Natural killer cell treated with Interleukin-12 subunit alpha and Interleukin-12 subunit beta and Interleukin-15 and Interleukin-18, amount 100 ng/mL, for 72 hours (primary cell): Measurements from ENCODE around the gene CADPS. TPM values are rescaled to one million over a fixed set of nuclear protein-coding genes. Genes with fewer than 3 reads are reported as not detected.
"Not testable (repeated sequence)": the region's sequence is repeated elsewhere in the genome, so short reads cannot be mapped to it uniquely, and the experiment has no call there.

Source experiments
- ATAC-seq, 2 donors: fragments of 150-1000 bp; cut with Tn5 transposase in 1 of 2; sonication (Bioruptor Pico), chemical (Tn5 transposase) in 1 of 2; 2 replicates each; pipeline ENCODE4 v1.10.0; 2021
- DNase-seq: peaks from one replicate; pipeline ENCODE4 v3.0.0; 2022; ENCODE audit warnings: low spot score
- H3K27ac Mint-ChIP-seq, 2 donors: 1 replicate in 1 of 2; 2 replicates in 1 of 2; pipeline ENCODE4 v1.8.0; 2022; ENCODE audit warnings: mixed read lengths in 2 of 2, mild to moderate bottlenecking in 1 of 2, moderate library complexity in 1 of 2
- H3K27me3 Mint-ChIP-seq, 2 donors: 1 replicate in 1 of 2; 2 replicates in 1 of 2; pipeline ENCODE4 v1.8.0; 2022; ENCODE audit warnings: mixed read lengths in 2 of 2
- H3K36me3 Mint-ChIP-seq: one replicate; pipeline ENCODE4 v1.8.0; 2022; ENCODE audit warnings: mixed read lengths
- H3K4me1 Mint-ChIP-seq, 2 donors: 1 replicate in 1 of 2; 2 replicates in 1 of 2; pipeline ENCODE4 v1.8.0; 2022; ENCODE audit warnings: low read depth in 2 of 2, mixed read lengths in 2 of 2, mild to moderate bottlenecking in 1 of 2
- H3K4me3 Mint-ChIP-seq: one replicate; pipeline ENCODE4 v1.8.0; 2022; ENCODE audit warnings: mixed read lengths
- H3K9me3 Mint-ChIP-seq: 2 replicates; pipeline ENCODE4 v1.8.0; 2022; ENCODE audit warnings: mixed read lengths
- total RNA-seq, 2 donors: library from RNA; stranded (reverse); gene quantifications; one replicate each; pipeline ENCODE4 v1.2.3, GENCODE V29; 2022

The CADPS gene
- total RNA-seq, 2 donors from 2014 or later = not detected

DNA sequence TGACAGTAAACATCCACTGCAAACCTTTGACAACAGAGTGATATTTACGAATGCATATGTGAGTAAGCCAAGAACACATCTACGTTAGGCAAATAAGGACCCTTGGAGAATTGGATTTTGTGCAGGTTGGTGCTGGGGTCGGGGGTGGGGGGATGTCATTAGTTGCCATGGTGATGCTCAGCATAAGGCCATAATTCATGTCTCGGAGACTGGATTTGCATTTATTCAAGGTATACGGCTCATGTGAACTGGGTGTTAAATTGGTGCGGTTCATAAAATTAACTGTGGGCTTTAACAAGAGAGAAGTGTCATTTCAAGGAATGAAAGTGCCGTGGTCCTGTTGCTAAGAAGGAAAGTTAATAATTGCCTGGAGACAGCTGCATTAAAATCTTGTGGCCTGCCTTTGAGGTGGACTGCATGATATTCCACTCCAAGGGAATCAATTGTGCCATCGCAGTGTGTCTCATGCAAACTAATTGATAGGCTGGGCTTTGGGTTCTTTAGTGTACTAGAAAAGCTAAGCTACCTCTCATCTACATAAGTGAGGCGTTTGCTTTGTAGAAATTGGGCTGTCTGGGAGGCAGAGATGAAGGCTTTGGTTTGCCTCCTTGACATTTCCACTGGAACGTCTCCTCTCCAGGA, 273.0 kb downstream of the CADPS start:
- no peaks in the 10 kb centered on the region for H3K27me3 Mint-ChIP-seq
- no peak overlapping the region for H3K4me3 Mint-ChIP-seq
- no peak for DNase-seq
- no peak for ATAC-seq
- no peaks in the 10 kb centered on the region for H3K4me1 Mint-ChIP-seq
- H3K9me3 Mint-ChIP-seq = no peaks in the 10 kb centered on the region
- no peaks in the 10 kb centered on the region for H3K36me3 Mint-ChIP-seq
- H3K27ac Mint-ChIP-seq = no peak overlapping the region

DNA sequence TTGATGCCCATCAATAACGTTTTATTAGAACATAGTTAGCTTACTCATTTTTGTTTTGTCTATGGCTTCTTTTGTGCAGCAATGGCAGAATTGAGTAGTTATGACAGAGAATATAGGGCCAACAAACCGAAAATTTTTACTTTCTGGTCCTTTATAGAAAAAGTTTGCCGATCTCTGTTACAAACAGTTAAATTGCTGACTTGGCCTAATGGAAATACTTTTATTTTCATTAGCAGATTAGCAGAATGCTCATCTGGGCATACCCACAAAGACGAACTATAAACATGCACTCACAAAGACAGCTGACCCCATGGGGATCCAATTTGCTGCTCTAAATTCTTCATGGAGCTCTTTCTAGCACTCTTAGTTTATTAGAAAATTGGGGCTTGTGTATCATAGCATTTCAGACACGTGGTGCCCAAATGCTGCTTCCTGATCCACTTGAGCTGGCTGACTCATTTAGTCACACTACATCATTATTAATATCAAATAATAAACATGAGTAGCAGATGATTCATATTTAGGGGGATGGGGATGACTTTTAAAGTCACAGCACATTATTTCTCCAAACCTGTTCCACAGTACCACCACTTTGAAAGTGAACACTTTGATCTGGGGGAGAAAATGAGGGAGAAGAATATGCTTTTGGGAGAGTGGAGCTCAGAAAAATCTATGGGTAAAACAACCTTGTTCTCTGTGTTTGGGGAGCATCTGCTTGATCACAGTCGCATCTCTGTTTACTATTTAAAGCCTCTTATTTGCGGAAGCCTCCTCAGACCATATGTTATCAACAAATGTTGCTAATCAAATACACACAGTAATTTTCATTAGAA, 273.8 kb downstream of the CADPS start:
- ATAC-seq = no peak
- Mint-ChIP-seq H3K4me3 (no peak overlapping the region), H3K9me3 (no peaks in the 10 kb centered on the region), H3K27ac (no peak overlapping the region), H3K36me3 (no peaks in the 10 kb centered on the region), H3K27me3 (no peaks in the 10 kb centered on the region), H3K4me1 (no peaks in the 10 kb centered on the region)
- DNase-seq = no peak

- H3K36me3 Mint-ChIP-seq = no peaks in the 10 kb centered on the region
- no peak for ATAC-seq
- no peaks in the 10 kb centered on the region for H3K9me3 Mint-ChIP-seq
- no peak overlapping the region for H3K27ac Mint-ChIP-seq
- H3K4me1 Mint-ChIP-seq = no peaks in the 10 kb centered on the region
- no peak for DNase-seq
- H3K4me3 Mint-ChIP-seq = no peak overlapping the region
- no peaks in the 10 kb centered on the region for H3K27me3 Mint-ChIP-seq
Observed at GRCh38 chr3:62600033-62600432, 275.2 kb downstream of the CADPS start.

DNA sequence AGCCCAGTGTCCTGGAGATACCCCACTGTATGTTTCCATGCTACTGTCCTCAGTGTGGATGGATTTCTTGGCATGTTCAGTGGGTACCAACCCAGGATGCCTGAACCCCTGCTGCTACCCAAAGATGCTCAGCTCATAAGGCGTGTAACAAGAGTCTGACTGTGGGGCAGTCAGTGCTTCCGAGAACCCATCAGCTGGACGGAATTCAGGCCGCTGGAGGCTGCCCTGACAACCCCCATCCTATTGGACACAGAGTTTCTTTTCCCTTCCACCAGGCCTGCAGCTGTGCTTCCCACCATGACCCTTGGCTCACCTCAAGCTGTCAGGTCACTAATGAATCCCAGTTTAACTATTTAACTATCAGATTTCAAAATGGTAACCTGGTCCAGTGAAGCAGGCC, 277.7 kb downstream of the CADPS start:
- DNase-seq (no peak), ATAC-seq (no peak)
- no peaks in the 10 kb centered on the region for H3K27me3 Mint-ChIP-seq
- no peaks in the 10 kb centered on the region for H3K9me3 Mint-ChIP-seq
- no peak overlapping the region for H3K27ac Mint-ChIP-seq
- H3K4me3 Mint-ChIP-seq = no peak overlapping the region
- no peaks in the 10 kb centered on the region for H3K36me3 Mint-ChIP-seq
- H3K4me1 Mint-ChIP-seq = no peaks in the 10 kb centered on the region

DNA sequence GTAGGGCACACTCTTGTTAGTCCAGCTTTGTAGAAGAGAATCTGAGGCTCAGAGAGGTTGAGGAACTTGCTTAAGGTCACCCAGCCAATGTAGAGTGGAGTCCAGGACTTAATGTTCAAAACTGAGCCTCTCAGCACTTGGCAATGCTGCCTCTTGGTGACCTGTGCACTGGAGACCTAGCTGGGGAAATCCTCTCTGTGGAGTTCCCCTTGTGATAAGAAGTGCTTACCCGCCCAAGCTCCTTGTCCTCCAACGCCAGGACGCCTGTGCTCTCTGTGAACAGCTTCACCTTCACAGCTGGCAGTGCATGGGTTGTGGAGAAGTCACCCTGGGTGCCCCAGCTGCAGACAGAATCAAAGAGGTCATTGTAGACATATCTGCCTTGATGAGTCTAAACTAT, 282.8 kb downstream of the CADPS start:
- Mint-ChIP-seq H3K9me3 (peaks cover 2% of the 10 kb centered on the region), H3K27me3 (no peaks in the 10 kb centered on the region), H3K4me3 (no peak overlapping the region), H3K27ac (no peak overlapping the region), H3K4me1 (no peaks in the 10 kb centered on the region), H3K36me3 (no peaks in the 10 kb centered on the region)
- ATAC-seq = no peak
- DNase-seq = no peak

DNA sequence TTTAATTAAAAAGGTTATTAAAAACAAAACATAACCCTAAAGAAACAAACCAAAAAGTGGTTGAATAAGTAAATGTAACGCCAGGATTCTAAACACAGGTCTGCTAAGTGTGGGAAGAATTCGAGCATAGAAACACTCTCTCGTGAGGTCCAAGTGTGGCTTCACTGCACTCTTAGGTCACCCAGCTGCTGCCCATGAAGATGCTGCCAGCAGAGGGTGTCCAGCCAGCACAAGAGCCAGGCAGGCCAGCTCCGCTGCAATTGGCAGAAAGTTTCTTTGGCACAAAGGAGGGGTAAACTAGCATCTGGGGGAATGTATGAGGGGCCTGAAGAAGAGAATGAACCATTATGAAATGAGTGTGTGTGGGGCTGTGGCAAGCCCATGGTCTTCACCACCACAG, 286.1 kb downstream of the CADPS start:
- Mint-ChIP-seq H3K9me3 (peaks cover 2% of the 10 kb centered on the region), H3K27ac (no peak overlapping the region), H3K4me1 (no peaks in the 10 kb centered on the region), H3K4me3 (no peak overlapping the region), H3K27me3 (no peaks in the 10 kb centered on the region), H3K36me3 (no peaks in the 10 kb centered on the region)
- DNase-seq (no peak), ATAC-seq (no peak)

DNA sequence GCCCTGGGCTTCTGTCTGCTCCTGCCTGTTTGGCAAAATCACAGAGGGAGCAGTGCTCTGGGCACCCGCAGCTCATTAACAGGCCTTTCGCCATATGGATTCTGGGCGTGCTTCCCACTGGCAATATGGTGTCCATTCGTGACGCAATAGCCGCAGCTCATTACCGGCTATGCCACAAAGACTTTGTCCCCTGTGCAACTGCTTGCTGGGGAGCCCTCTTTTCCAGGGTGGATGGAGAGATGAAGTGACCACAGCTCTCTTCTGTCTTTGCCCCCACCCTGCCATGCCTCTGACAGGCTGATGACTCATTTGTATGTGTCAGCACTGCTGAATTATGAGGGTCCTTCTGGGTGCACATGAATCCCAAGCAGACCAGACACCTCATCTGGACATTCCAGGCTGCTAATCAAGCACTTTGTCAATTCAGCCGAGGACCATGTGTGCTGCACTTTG, 287.6 kb downstream of the CADPS start:
- Mint-ChIP-seq H3K4me1 (no peaks in the 10 kb centered on the region), H3K36me3 (no peaks in the 10 kb centered on the region), H3K4me3 (no peak overlapping the region), H3K9me3 (peaks cover 4% of the 10 kb centered on the region), H3K27ac (no peak overlapping the region), H3K27me3 (no peaks in the 10 kb centered on the region)
- ATAC-seq (no peak), DNase-seq (no peak)

DNA sequence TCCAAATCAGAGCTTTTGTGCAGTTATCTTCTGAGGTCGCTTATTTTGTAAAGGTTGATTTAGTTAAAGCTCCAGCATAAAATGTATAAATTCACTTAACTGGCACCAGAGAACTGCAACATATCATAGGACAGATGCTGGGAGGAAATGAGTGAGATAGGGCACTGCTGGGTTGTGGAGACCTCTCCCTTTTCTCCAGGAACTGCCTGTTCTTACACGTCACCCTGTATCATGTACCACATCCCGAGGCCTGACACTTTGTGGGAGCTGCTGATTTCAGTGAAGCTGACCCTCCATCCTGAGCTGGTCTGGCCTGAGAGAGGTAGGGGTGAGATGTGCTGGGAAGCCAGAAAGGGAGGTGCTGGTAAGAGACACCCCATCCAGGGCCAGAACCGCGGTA, 288.0 kb downstream of the CADPS start:
- Mint-ChIP-seq H3K9me3 (peaks cover 4% of the 10 kb centered on the region), H3K27me3 (no peaks in the 10 kb centered on the region), H3K4me3 (no peak overlapping the region), H3K27ac (no peak overlapping the region), H3K36me3 (no peaks in the 10 kb centered on the region), H3K4me1 (no peaks in the 10 kb centered on the region)
- ATAC-seq (no peak), DNase-seq (no peak)

DNA sequence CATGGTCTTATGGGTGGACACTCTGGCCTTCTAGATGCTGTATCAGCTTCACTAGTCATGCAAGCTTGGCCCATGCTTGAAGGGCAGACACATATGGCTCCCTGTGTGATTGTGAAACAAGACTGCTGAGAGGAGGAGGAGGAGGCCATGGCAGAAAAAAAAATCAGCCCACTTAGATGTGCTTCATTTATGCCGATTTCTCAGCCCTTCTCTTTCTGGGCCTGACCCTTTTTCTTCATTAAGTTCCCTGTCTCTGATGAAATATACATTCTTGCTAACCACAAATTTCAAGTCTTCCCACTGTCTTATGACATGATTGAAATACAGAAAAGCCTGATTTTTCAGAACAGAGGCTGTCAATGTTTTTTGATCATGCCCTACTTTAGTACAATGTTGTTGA, 288.9 kb downstream of the CADPS start:
- ATAC-seq = no peak
- Mint-ChIP-seq H3K4me3 (no peak overlapping the region), H3K27me3 (no peaks in the 10 kb centered on the region)

DNA sequence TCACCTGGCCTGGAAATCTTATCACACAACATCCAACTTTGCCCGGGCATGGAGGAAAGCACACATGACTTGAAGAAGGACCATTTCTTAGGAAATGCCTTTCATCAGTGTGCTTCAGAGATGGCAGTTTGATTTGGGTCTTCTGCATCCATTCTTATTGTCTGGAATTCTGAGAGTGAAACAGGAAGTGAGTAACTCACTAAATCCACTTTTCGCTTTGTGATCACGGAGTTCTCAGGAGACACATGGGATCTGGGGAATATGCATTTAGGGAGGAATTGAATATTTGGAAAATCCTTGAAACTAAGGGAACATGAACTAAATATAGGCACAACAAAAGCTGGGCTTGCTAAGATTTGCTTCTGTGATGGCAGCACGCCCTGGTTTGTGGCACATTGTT, 289.4 kb downstream of the CADPS start:
- no peak for DNase-seq
- ATAC-seq = no peak
- no peaks in the 10 kb centered on the region for H3K27me3 Mint-ChIP-seq
- no peaks in the 10 kb centered on the region for H3K36me3 Mint-ChIP-seq
- peaks cover 4% of the 10 kb centered on the region for H3K9me3 Mint-ChIP-seq
- H3K4me3 Mint-ChIP-seq = no peak overlapping the region
- H3K4me1 Mint-ChIP-seq = no peaks in the 10 kb centered on the region
- no peak overlapping the region for H3K27ac Mint-ChIP-seq

More for the DNA sequence above, 288.9 kb downstream of the CADPS start:
- Mint-ChIP-seq H3K36me3 (no peaks in the 10 kb centered on the region), H3K27ac (no peak overlapping the region), H3K9me3 (peaks cover 4% of the 10 kb centered on the region), H3K4me1 (no peaks in the 10 kb centered on the region)
- DNase-seq = no peak

DNA sequence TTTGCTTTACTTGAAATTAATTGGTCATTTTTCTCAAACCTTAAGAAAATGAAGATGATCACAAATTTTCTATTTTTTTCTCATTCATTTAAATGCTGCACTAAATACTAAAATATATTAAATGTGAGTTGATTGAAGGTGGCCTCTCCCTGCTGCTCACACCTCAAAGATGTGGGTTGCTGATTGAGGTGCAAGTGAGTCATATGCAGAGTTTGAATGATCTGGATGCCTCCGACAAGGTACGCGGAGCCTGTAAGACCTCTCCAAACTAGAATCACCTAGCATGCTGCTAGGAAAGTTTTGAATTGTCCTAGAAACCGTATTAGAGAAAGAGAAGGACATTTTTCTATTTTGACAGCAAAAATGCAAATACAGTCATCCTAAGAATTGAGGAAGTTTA, 290.6 kb downstream of the CADPS start:
- Mint-ChIP-seq H3K4me3 (no peak overlapping the region), H3K36me3 (no peaks in the 10 kb centered on the region), H3K9me3 (peaks cover 10% of the 10 kb centered on the region), H3K4me1 (no peaks in the 10 kb centered on the region), H3K27me3 (no peaks in the 10 kb centered on the region), H3K27ac (no peak overlapping the region)
- ATAC-seq (no peak), DNase-seq (no peak)

DNA sequence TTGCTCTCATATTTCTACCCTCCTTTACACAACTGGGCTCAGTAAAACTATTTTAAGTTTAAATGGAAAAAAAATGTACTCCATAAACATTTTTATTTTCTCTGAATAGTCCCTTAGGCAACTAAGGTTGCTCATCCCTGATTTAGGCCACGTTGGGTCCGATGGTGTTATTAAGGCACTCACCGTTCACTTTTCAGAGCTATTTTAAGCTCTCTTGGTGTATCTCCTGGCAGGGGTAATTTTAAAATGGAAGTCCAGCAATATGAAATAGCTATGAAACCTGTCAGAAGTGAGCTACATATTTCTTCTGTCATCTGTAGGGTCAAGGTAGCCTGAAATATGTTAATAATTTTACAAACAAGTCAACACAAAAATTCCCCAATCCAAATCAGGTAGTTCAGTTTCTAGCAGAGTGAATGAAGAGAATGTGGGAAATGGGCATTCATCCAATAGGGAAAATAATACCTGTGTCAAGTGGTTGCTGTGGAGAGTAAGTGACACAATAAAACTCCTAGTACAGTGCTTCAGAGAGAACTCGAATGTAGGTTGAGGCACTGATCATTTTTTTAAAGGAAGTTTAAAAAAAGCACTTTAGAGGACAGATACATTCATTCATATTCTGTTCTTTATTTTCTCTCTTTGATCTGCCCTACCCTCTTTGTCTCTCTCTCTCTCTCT, 292.6 kb downstream of the CADPS start:
- H3K27me3 Mint-ChIP-seq = no peaks in the 10 kb centered on the region
- no peaks in the 10 kb centered on the region for H3K4me1 Mint-ChIP-seq
- no peak overlapping the region for H3K27ac Mint-ChIP-seq
- peaks cover 18% of the 10 kb centered on the region for H3K9me3 Mint-ChIP-seq
- no peak for ATAC-seq
- DNase-seq = no peak
- peaks cover 7% of the 10 kb centered on the region for H3K36me3 Mint-ChIP-seq
- no peak overlapping the region for H3K4me3 Mint-ChIP-seq

DNA sequence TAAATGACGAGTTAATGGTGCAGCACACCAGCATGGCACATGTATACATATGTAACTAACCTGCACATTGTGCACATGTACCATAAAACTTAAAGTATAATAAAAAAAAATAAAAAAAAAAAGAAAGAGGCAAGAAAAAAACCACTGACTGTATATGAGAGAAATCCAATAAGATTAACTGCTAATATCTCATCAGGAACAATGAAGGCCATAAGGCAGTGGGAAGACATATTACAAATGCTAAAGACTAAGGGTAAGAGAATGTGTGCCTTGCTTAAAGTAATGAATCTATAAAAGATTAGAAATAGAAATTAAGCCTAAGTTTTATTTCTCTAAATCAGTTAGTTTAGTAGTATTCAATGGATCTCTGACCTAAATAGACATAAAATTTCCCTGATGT, 294.7 kb downstream of the CADPS start:
- not testable (repeated sequence) for H3K27me3 Mint-ChIP-seq, H3K4me3 Mint-ChIP-seq, DNase-seq, H3K27ac Mint-ChIP-seq, H3K36me3 Mint-ChIP-seq, ATAC-seq, H3K4me1 Mint-ChIP-seq
- H3K9me3 Mint-ChIP-seq = peaks cover 20% of the 10 kb centered on the region

DNA sequence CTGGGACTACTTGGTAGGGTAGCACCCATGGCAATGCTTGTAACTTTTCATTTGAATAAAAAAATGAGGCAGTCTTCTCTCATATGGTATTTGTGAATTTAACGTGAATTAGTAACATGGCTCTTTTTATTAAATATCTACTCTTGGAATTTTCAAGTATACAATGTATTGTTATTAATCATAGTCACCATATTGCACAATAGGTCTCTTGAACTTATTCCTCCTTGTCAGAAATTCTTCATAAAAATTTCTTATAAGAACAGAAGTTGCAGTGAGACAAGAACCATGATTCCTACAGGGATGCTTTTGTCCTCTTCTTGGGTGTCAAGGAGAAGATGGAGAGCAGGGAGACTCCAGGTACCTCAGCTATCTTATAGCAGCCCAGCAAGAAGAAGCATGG, 298.1 kb downstream of the CADPS start:
- peaks cover 22% of the 10 kb centered on the region for H3K9me3 Mint-ChIP-seq
- peaks cover 10% of the 10 kb centered on the region for H3K36me3 Mint-ChIP-seq
- no peak overlapping the region for H3K4me3 Mint-ChIP-seq
- H3K27me3 Mint-ChIP-seq = no peaks in the 10 kb centered on the region
- H3K27ac Mint-ChIP-seq = no peak overlapping the region
- no peaks in the 10 kb centered on the region for H3K4me1 Mint-ChIP-seq
- DNase-seq = no peak
- no peak for ATAC-seq
